ENCODE measurements around the gene MRPL36. TPM values are rescaled to one million over a fixed set of nuclear protein-coding genes. Genes with fewer than 3 reads are reported as not detected.

The MRPL36 gene
- total RNA-seq, 3 donors from 2014 or later = 33.5 to 46.2 (median 41.6) TPM

DNA sequence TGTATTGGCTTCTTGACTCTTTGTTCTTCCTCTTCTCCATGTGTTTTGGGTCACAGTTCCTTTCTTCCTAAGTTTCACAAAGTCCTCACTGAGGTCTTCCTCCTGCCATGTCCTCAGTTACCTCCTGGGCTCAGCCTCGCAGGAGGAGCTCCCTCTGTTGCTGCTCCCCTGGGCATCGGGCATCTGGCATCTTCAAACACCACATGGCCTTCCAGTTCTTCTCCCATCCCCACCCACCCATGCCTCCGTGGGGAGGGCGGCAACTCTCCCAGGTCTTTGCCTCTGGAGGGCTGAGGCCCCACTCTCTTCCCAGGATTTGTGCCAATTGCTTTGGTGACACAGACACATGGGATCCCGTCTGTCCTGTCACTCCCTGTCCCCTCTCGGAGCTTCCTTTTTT is 22.8 kb downstream of the MRPL36 start:
- DNase-seq (ENCODE audit: low spot score in 2 of 2) = no peak
- Histone ChIP-seq H3K4me1 (no peaks in the 10 kb centered on the region), H3K4me3 (no peak overlapping the region), H3K27me3 (no peaks in the 10 kb centered on the region), H3K27ac (no peak overlapping the region), H3K9me3 (no peaks in the 10 kb centered on the region), H3K36me3 (no peaks in the 10 kb centered on the region)
- TF ChIP-seq, protein P1, sequence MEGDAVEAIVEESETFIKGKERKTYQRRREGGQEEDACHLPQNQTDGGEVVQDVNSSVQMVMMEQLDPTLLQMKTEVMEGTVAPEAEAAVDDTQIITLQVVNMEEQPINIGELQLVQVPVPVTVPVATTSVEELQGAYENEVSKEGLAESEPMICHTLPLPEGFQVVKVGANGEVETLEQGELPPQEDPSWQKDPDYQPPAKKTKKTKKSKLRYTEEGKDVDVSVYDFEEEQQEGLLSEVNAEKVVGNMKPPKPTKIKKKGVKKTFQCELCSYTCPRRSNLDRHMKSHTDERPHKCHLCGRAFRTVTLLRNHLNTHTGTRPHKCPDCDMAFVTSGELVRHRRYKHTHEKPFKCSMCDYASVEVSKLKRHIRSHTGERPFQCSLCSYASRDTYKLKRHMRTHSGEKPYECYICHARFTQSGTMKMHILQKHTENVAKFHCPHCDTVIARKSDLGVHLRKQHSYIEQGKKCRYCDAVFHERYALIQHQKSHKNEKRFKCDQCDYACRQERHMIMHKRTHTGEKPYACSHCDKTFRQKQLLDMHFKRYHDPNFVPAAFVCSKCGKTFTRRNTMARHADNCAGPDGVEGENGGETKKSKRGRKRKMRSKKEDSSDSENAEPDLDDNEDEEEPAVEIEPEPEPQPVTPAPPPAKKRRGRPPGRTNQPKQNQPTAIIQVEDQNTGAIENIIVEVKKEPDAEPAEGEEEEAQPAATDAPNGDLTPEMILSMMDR (IDR thresholded peaks at IDR 0.05) = no peak
- TF ChIP-seq POLR2AphosphoS5 (IDR thresholded peaks at IDR 0.05) = no peak
- intact Hi-C loops (cut with DNase I; ENCODE audit: low total_unique reads) = no loop called here

DNA sequence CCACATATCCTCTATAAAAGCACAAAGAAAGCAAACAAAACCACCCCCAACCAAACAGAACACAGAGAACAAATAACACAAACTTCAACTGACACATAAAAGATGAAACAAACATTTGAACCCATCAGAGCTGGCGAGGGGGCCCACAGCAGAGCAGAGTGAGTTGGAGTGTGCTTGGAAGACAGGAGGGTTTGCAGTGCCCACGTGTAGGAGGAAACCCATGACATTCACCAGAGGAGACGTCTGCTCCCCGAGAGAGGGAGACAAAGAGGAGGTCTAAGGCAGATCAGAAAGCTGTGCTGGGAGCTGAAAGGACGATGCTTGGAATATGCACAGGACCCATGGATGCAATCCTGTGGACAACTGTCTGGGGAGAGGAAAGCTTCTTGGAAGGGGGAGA is 27.0 kb downstream of the MRPL36 start:
- Histone ChIP-seq H3K4me3 (no peak overlapping the region), H3K36me3 (no peaks in the 10 kb centered on the region), H3K27ac (no peak overlapping the region), H3K9me3 (no peaks in the 10 kb centered on the region), H3K4me1 (no peaks in the 10 kb centered on the region), H3K27me3 (no peaks in the 10 kb centered on the region)
- intact Hi-C loops (cut with DNase I; ENCODE audit: low total_unique reads) = no loop called here
- TF ChIP-seq, protein P1 (IDR thresholded peaks at IDR 0.05) = peak in 2 of 3 donors; percentile 14 to 21
- TF ChIP-seq POLR2AphosphoS5 (IDR thresholded peaks at IDR 0.05) (no peak), POLR2A (IDR thresholded peaks at IDR 0.05) (no peak)
- no peak for DNase-seq (ENCODE audit: low spot score in 2 of 2)

GRCh38 chr5:1771149-1772065 is 28.2 kb downstream of the MRPL36 start:
- DNase-seq (ENCODE audit: low spot score in 2 of 2) = no peak
- no peak overlapping the region for H3K27ac ChIP-seq
- intact Hi-C loops (cut with DNase I; ENCODE audit: low total_unique reads) = no loop called here
- no peaks in the 10 kb centered on the region for H3K4me1 ChIP-seq
- H3K36me3 ChIP-seq = no peaks in the 10 kb centered on the region
- H3K4me3 ChIP-seq = no peak overlapping the region
- H3K9me3 ChIP-seq = no peaks in the 10 kb centered on the region
- no peaks in the 10 kb centered on the region for H3K27me3 ChIP-seq
- TF ChIP-seq, protein P1 (IDR thresholded peaks at IDR 0.05) = no peak
- TF ChIP-seq POLR2AphosphoS5 (IDR thresholded peaks at IDR 0.05) (no peak), POLR2A (IDR thresholded peaks at IDR 0.05) (no peak)

- intact Hi-C loops (cut with DNase I; ENCODE audit: low total_unique reads) = no loop called here
- TF ChIP-seq POLR2A (IDR thresholded peaks at IDR 0.05) = no peak
- TF ChIP-seq, protein P1 (IDR thresholded peaks at IDR 0.05) = no peak
- TF ChIP-seq POLR2AphosphoS5 (IDR thresholded peaks at IDR 0.05) = no peak
- no peak for DNase-seq (ENCODE audit: low spot score in 2 of 2)
- no peaks in the 10 kb centered on the region for H3K9me3 ChIP-seq
- no peaks in the 10 kb centered on the region for H3K27me3 ChIP-seq
- H3K4me3 ChIP-seq = no peak overlapping the region
- H3K27ac ChIP-seq = no peak overlapping the region
- no peaks in the 10 kb centered on the region for H3K36me3 ChIP-seq
- no peaks in the 10 kb centered on the region for H3K4me1 ChIP-seq
Observed at GRCh38 chr5:1770443-1770802, 29.2 kb downstream of the MRPL36 start.

- Histone ChIP-seq H3K9me3 (no peaks in the 10 kb centered on the region), H3K27ac (no peak overlapping the region), H3K27me3 (no peaks in the 10 kb centered on the region), H3K4me1 (no peaks in the 10 kb centered on the region), H3K4me3 (no peak overlapping the region), H3K36me3 (no peaks in the 10 kb centered on the region)
- intact Hi-C loops (cut with DNase I; ENCODE audit: low total_unique reads) = loop anchor here (2.0 kb wide), 1 partner anchor 75 kb away; no protein-coding TSS in a partner anchor
- TF ChIP-seq POLR2AphosphoS5 (IDR thresholded peaks at IDR 0.05) (no peak), POLR2A (IDR thresholded peaks at IDR 0.05) (no peak)
- TF ChIP-seq, protein P1 (IDR thresholded peaks at IDR 0.05) = no peak
- DNase-seq (ENCODE audit: low spot score in 2 of 2) = no peak
Observed at GRCh38 chr5:1769752-1770442, 29.7 kb downstream of the MRPL36 start.

All from breast epithelium (tissue), 4 donors.